IMR-90 (cell line): Measurements from ENCODE around the gene BRAT1. TPM values are rescaled to one million over a fixed set of nuclear protein-coding genes. Genes with fewer than 3 reads are reported as not detected.

Experiments
- ATAC-seq: fragments of 200-7000 bp; cut with Tn5 transposase; 2 replicates; pipeline ENCODE4 v1.9.1; 2020; ENCODE audit warnings: low read depth, mild to moderate bottlenecking, moderate library complexity
- BruUV-seq: library from RNA; stranded (reverse); fragments of 400-500 nt; replicated peaks from 2 replicates; lab custom pipeline; 2021; lab: Mats Ljungman, UMichigan
- CTCF ChIA-PET: fragments of 300-600 bp; formaldehyde crosslinking; extraction: SDS; loops from one replicate; lab custom pipeline; 2021; ENCODE audit warnings: antibody characterized with exemption; lab: Yijun Ruan, JAX
- POLR2A ChIA-PET: fragments of 300-600 bp; sonication (Branson Sonifier 250); formaldehyde crosslinking; loops from one replicate; lab custom pipeline; 2022; ENCODE audit warnings: antibody characterized with exemption; ENCODE audit not compliant: unreplicated experiment; lab: Charles Lee
- DNase-seq: peaks from one replicate; pipeline ENCODE4 v3.0.0; 2013
- H2AFZ ChIP-seq: replicated peaks from 2 replicates; pipeline ENCODE3; 2013; ENCODE audit warnings: low read length, mild to moderate bottlenecking; ENCODE audit not compliant: poor library complexity
- H2AK5ac ChIP-seq: 2 replicates; pipeline ENCODE4 v1.6.1; 2013; ENCODE audit warnings: low read depth, low read length, inconsistent platforms
- H2AK9ac ChIP-seq: replicated peaks from 2 replicates; pipeline ENCODE3; 2013; ENCODE audit warnings: mild to moderate bottlenecking, low read depth, low read length, moderate library complexity; ENCODE audit not compliant: poor library complexity
- H2BK120ac ChIP-seq: 2 replicates; pipeline ENCODE4 v1.6.1; 2013; ENCODE audit warnings: low read depth, low read length, inconsistent platforms
- H2BK15ac ChIP-seq: 3 replicates; pipeline ENCODE4 v1.6.1; 2013; ENCODE audit warnings: low read depth, low read length, inconsistent platforms
- H2BK20ac ChIP-seq: 2 replicates; pipeline ENCODE4 v1.6.1; 2013; ENCODE audit warnings: low read depth, mild to moderate bottlenecking, inconsistent platforms, low read length, moderate library complexity
- H2BK5ac ChIP-seq: 2 replicates; pipeline ENCODE4 v1.6.1; 2013; ENCODE audit warnings: mild to moderate bottlenecking, low read depth, low read length, inconsistent platforms; ENCODE audit not compliant: poor library complexity, severe bottlenecking
- H3K14ac ChIP-seq: replicated peaks from 2 replicates; pipeline ENCODE4 v1.6.1; 2013; ENCODE audit warnings: low read depth, low read length, inconsistent platforms
- H3K18ac ChIP-seq: 2 replicates; pipeline ENCODE4 v1.6.1; 2013; ENCODE audit warnings: low read depth, low read length, control low read depth
- H3K23ac ChIP-seq: 2 replicates; pipeline ENCODE4 v1.6.1; 2013; ENCODE audit warnings: low read depth, low read length, inconsistent platforms
- H3K27ac ChIP-seq: 2 replicates; pipeline ENCODE4 v1.5.1; 2013; ENCODE audit warnings: mild to moderate bottlenecking, control low read depth, low read length; ENCODE audit not compliant: insufficient read depth
- H3K27me3 ChIP-seq: 2 replicates; pipeline ENCODE4 v1.6.1; 2013; ENCODE audit warnings: low read length; ENCODE audit not compliant: control insufficient read depth, insufficient read depth
- H3K36me3 ChIP-seq: 2 replicates; pipeline ENCODE4 v1.6.1; 2013; ENCODE audit warnings: low read length, mixed read lengths; ENCODE audit not compliant: control insufficient read depth, insufficient read depth
- H3K4ac ChIP-seq: 2 replicates; pipeline ENCODE4 v1.6.1; 2013; ENCODE audit warnings: low read depth, low read length, inconsistent platforms
- H3K4me1 ChIP-seq: 2 replicates; pipeline ENCODE4 v1.6.1; 2013; ENCODE audit warnings: low read length, mixed read lengths; ENCODE audit not compliant: control insufficient read depth, insufficient read depth
- H3K4me2 ChIP-seq: 2 replicates; pipeline ENCODE4 v1.6.1; 2013; ENCODE audit warnings: low read depth, mild to moderate bottlenecking, control low read depth, low read length, moderate library complexity
- H3K4me3 ChIP-seq: 2 replicates; pipeline ENCODE4 v1.5.1; 2013; ENCODE audit warnings: low read depth, mild to moderate bottlenecking, control low read depth, low read length, moderate library complexity; ENCODE audit not compliant: insufficient read depth
- H3K56ac ChIP-seq: 2 replicates; pipeline ENCODE4 v1.6.1; 2013; ENCODE audit warnings: low read length, inconsistent platforms; ENCODE audit not compliant: insufficient read depth; ENCODE audit errors: extremely low read depth
- H3K79me1 ChIP-seq, 2 experiments: 2 replicates each; pipeline ENCODE4 v1.6.1; 2013; ENCODE audit warnings: low read length in 2 of 2, inconsistent platforms in 1 of 2, low read depth in 1 of 2
- H3K9ac ChIP-seq: 2 replicates; pipeline ENCODE4 v1.6.1; 2013; ENCODE audit warnings: low read depth, low read length, control low read depth
- H3K9me1 ChIP-seq: 2 replicates; pipeline ENCODE4 v1.6.1; 2013; ENCODE audit warnings: low read length, inconsistent platforms; ENCODE audit not compliant: insufficient read depth
- H3K9me3 ChIP-seq: 2 replicates; pipeline ENCODE4 v1.6.1; 2013; ENCODE audit warnings: low read length; ENCODE audit not compliant: control insufficient read depth, insufficient read depth
- H4K20me1 ChIP-seq: 2 replicates; pipeline ENCODE4 v1.6.1; 2013; ENCODE audit warnings: low read length, inconsistent platforms; ENCODE audit not compliant: insufficient read depth
- H4K5ac ChIP-seq: 2 replicates; pipeline ENCODE4 v1.6.1; 2013; ENCODE audit warnings: mild to moderate bottlenecking, low read depth, low read length, control low read depth
- H4K8ac ChIP-seq, 2 experiments: 2 replicates each; pipeline ENCODE4 v1.6.1; 2013; ENCODE audit warnings: low read depth in 2 of 2, low read length in 2 of 2, control low read depth in 1 of 2, inconsistent platforms in 1 of 2
- H4K91ac ChIP-seq: 2 replicates; pipeline ENCODE4 v1.6.1; 2013; ENCODE audit warnings: low read depth, low read length, inconsistent platforms; ENCODE audit not compliant: insufficient read depth
- CEBPB ChIP-seq: IDR thresholded peaks from 2 replicates; pipeline ENCODE4 v1.6.1; 2012; ENCODE audit warnings: low read depth, low read length, improper control_type of control experiment
- CHD1 ChIP-seq: IDR thresholded peaks from 2 replicates; pipeline ENCODE4 v1.6.1; 2012; ENCODE audit warnings: low read depth, low read length, improper control_type of control experiment
- CTCF ChIP-seq: conservative IDR thresholded peaks from 2 replicates; pipeline ENCODE4 v1.5.1; 2012; ENCODE audit warnings: mild to moderate bottlenecking, low read depth, low read length, improper control_type of control experiment
- FOS ChIP-seq: fragments of 150-350 bp; IDR thresholded peaks from 2 replicates; pipeline ENCODE4 v1.6.1; 2016; ENCODE audit warnings: low read depth, low read length
- MAFK ChIP-seq: IDR thresholded peaks from 2 replicates; pipeline ENCODE4 v1.6.1; 2012; ENCODE audit warnings: low read depth, low read length, improper control_type of control experiment
- MAZ ChIP-seq: IDR thresholded peaks from 2 replicates; pipeline ENCODE4 v1.6.1; 2012; ENCODE audit warnings: low read depth, mild to moderate bottlenecking, low read length, improper control_type of control experiment, moderate library complexity, borderline replicate concordance
- MXI1 ChIP-seq: IDR thresholded peaks from 2 replicates; pipeline ENCODE4 v1.6.1; 2012; ENCODE audit warnings: low read depth, mild to moderate bottlenecking, low read length, moderate library complexity, borderline replicate concordance
- NFE2L2 ChIP-seq: fragments of 150-350 bp; IDR thresholded peaks from 2 replicates; pipeline ENCODE4 v1.6.1; 2016; ENCODE audit warnings: low read depth, mild to moderate bottlenecking, low read length
- POLR2A ChIP-seq: IDR thresholded peaks from 2 replicates; pipeline ENCODE4 v1.6.1; 2012; ENCODE audit warnings: mild to moderate bottlenecking, low read depth, low read length
- RAD21 ChIP-seq: IDR thresholded peaks from 2 replicates; pipeline ENCODE4 v1.6.1; 2012; ENCODE audit warnings: low read length, improper control_type of control experiment
- RCOR1 ChIP-seq: IDR thresholded peaks from 2 replicates; pipeline ENCODE4 v1.6.1; 2012; ENCODE audit warnings: mild to moderate bottlenecking, low read length, improper control_type of control experiment; ENCODE audit not compliant: insufficient replicate concordance
- RFX5 ChIP-seq: IDR thresholded peaks from 2 replicates; pipeline ENCODE4 v1.8.0; 2012; ENCODE audit warnings: low read depth, mild to moderate bottlenecking, low read length, moderate library complexity
- SMC3 ChIP-seq: fragments of 150-350 bp; IDR thresholded peaks from 2 replicates; pipeline ENCODE4 v1.6.1; 2016; ENCODE audit warnings: low read depth, mild to moderate bottlenecking, antibody characterized with exemption, low read length, moderate library complexity
- USF2 ChIP-seq: fragments of 150-350 bp; IDR thresholded peaks from 2 replicates; pipeline ENCODE4 v1.6.1; 2017; ENCODE audit warnings: mild to moderate bottlenecking, antibody characterized with exemption, low read length, low read depth
- WGBS, 2 experiments: methylation state at CpG; one replicate each; pipeline versions ENCODE4 v1.1.5 to v1.1.7; 2013; ENCODE audit warnings: missing lambda C conversion rate in 2 of 2; ENCODE audit not compliant: insufficient read length in 1 of 2; ENCODE audit errors: extremely low coverage in 2 of 2; 5-methylcytosine and 5-hydroxymethylcytosine counted together
- dilution Hi-C: fragments of 300-500 bp; cut with HindIII; formaldehyde crosslinking; loops from one replicate; pipeline ENCODE4 v1.14.3; 2018; ENCODE audit warnings: low sequenced_read_pairs; ENCODE audit not compliant: unreplicated experiment
- in situ Hi-C: fragments of 300-500 bp; cut with MboI; formaldehyde crosslinking; loops from 3 replicates; pipeline ENCODE4 v1.14.3; 2019; ENCODE audit warnings: low sequenced_read_pairs, inconsistent platforms, mixed read lengths
- intact Hi-C: fragments of 100-400 bp; cut with micrococcal nuclease; formaldehyde crosslinking; loops from 2 replicates; pipeline ENCODE4 v1.10.0; 2022
- polyA plus RNA-seq, 3 experiments: library from polyadenylated mRNA; depleted of rRNA; stranded (reverse); fragments of >200 nt; gene quantifications; 2 replicates each; pipeline ENCODE4 v1.2.3, GENCODE V29; 2012; ENCODE audit warnings: low replicate concordance in 1 of 3
- total RNA-seq: library from RNA; depleted of rRNA; stranded (reverse); fragments of >200 nt; gene quantifications from 2 replicates; pipeline ENCODE4 v1.2.3, GENCODE V29; 2012
- TF ChIP-seq, protein P1 (sequence below): fragments of 150-350 bp; IDR thresholded peaks from 2 replicates; pipeline ENCODE4 v1.6.1; 2016; ENCODE audit warnings: low read depth, mild to moderate bottlenecking, low read length, moderate library complexity, borderline replicate concordance

BRAT1 gene
- total and polyA plus RNA-seq, 2 of the 4 experiments (the other 2 are of a cell fraction) = 6.8 to 21.9 TPM

DNA sequence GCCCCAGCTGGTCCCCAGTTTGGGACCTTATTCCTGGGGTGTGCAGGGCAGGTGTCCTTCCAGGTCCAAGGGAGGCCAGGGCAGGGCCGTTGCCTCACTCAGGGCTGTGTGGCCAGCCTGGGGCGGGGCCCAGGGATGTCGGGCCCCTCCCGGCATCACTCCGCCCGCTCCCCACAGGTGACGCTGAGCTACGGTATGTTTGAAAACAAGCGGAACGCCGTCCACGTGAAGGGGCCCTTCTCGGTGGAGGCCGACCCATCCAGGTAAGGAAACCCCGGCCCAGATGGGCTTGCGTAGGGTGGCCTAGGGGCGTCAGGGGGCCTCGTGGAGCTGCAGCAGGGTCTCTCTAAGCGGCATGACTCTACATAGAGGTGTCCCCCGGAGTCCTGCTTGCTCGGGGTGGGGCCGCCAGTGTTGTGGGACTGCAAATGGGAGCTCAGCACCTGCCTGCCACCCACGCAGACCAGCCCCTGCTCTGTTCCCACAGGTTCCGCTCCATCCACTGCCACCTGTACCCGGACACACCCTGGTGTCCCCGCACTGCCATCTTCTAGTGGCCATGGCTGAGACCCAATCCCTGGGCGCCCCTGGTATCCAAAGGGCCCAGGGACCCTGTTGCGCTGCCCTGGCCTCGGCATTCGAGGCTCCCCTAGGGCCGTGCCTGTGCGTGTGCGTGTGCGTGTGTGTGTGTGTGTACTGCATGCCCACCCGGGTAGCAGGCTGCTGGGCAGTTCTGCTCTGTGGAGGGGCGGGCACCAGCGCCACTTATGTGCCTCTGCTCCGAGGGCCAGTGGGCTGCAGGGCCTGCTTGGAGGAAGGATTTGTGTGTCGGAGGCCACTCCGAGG, 28.4 kb downstream of the BRAT1 start:
- H3K9ac ChIP-seq = no peak overlapping the region
- POLR2A ChIA-PET = no interaction called here
- dilution Hi-C loops (no loop called here), intact Hi-C loops (no loop called here), in situ Hi-C loops (no loop called here)
- H3K27ac ChIP-seq = no peak overlapping the region
- no peak overlapping the region for H3K18ac ChIP-seq
- H3K4ac ChIP-seq = no peak overlapping the region
- H3K4me1 ChIP-seq = peaks cover 36% of the 10 kb centered on the region
- no TSS peak for BruUV-seq
- H2BK15ac ChIP-seq = no peak overlapping the region
- H3K56ac ChIP-seq = no peak overlapping the region
- 0 out of 2 replicates have a peak overlapping the region, but pooled peaks have one; percentile 5 for H2AK5ac ChIP-seq
- CTCF ChIA-PET = no interaction called here
- 97% methylated on average over 31 of the region's 40 CpGs; no CpG with 5 or more reads in 1 of the 2 experiments for WGBS, 2 experiments
- H3K79me1 ChIP-seq = peaks cover 0 to 6% of the 10 kb centered on the region in 2 experiments; a peak in 1 of 4 replicates
- no peak overlapping the region for H2BK5ac ChIP-seq
- no peak overlapping the region for H2AK9ac ChIP-seq
- no peak overlapping the region for H4K8ac ChIP-seq
- no peak overlapping the region for H3K23ac ChIP-seq
- no peaks in the 10 kb centered on the region for H3K27me3 ChIP-seq
- no peaks in the 10 kb centered on the region for H3K9me1 ChIP-seq
- no peak overlapping the region for H2BK120ac ChIP-seq
- no peak for ATAC-seq
- peak overlapping the region; percentile 43 for H2AFZ ChIP-seq
- H3K4me2 ChIP-seq = no peak overlapping the region
- DNase-seq = no peak
- H3K14ac ChIP-seq = no peak overlapping the region
- H2BK20ac ChIP-seq = no peak overlapping the region
- no peak overlapping the region for H3K4me3 ChIP-seq
- H3K36me3 ChIP-seq = no peaks in the 10 kb centered on the region
- no peaks in the 10 kb centered on the region for H3K9me3 ChIP-seq
- no peaks in the 10 kb centered on the region for H4K20me1 ChIP-seq
- no peak overlapping the region for H4K5ac ChIP-seq
- no peak overlapping the region for H4K91ac ChIP-seq
- TF ChIP-seq MXI1 (no peak), MAFK (no peak), USF2 (no peak), RAD21 (no peak), CTCF (no peak), RCOR1 (no peak), POLR2A (no peak), CHD1 (no peak), MAZ (no peak), FOS (no peak), NFE2L2 (no peak), RFX5 (no peak), SMC3 (no peak), CEBPB (no peak)
- TF ChIP-seq, protein P1, sequence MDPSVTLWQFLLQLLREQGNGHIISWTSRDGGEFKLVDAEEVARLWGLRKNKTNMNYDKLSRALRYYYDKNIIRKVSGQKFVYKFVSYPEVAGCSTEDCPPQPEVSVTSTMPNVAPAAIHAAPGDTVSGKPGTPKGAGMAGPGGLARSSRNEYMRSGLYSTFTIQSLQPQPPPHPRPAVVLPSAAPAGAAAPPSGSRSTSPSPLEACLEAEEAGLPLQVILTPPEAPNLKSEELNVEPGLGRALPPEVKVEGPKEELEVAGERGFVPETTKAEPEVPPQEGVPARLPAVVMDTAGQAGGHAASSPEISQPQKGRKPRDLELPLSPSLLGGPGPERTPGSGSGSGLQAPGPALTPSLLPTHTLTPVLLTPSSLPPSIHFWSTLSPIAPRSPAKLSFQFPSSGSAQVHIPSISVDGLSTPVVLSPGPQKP = no peak
